BLaER1 (cell line): ENCODE results near the gene ACTL7B.
A peak's percentile ranks its signal among the peaks of the same experiment; 100 is the strongest.

Experiments
- H3K27ac ChIP-seq: shearing (Covaris generic); formaldehyde crosslinking; 2 replicates; pipeline ENCODE4 v1.8.1; 2022
- H3K27me3 ChIP-seq: shearing (Covaris generic); formaldehyde crosslinking; 2 replicates; pipeline ENCODE4 v1.8.1; 2022
- H3K36me3 ChIP-seq: shearing (Covaris generic); formaldehyde crosslinking; 2 replicates; pipeline ENCODE4 v1.8.1; 2022
- H3K4me1 ChIP-seq: shearing (Covaris generic); formaldehyde crosslinking; 2 replicates; pipeline ENCODE4 v1.8.1; 2022
- H3K4me2 ChIP-seq: shearing (Covaris generic); formaldehyde crosslinking; 2 replicates; pipeline ENCODE4 v1.8.1; 2022
- H3K4me3 ChIP-seq: shearing (Covaris generic); formaldehyde crosslinking; 2 replicates; pipeline ENCODE4 v1.8.1; 2022
- H3K9ac ChIP-seq: shearing (Covaris generic); formaldehyde crosslinking; 2 replicates; pipeline ENCODE4 v1.8.1; 2022
- H3K9me3 ChIP-seq: shearing (Covaris generic); formaldehyde crosslinking; 2 replicates; pipeline ENCODE4 v1.8.1; 2022
- H4K20me1 ChIP-seq: shearing (Covaris generic); formaldehyde crosslinking; 2 replicates; pipeline ENCODE4 v1.8.1; 2022
- Cebpa-rat ChIP-seq: shearing (Covaris generic); IDR thresholded peaks from 2 replicates; pipeline ENCODE4 v1.8.1; 2022

Gene ACTL7B

DNA sequence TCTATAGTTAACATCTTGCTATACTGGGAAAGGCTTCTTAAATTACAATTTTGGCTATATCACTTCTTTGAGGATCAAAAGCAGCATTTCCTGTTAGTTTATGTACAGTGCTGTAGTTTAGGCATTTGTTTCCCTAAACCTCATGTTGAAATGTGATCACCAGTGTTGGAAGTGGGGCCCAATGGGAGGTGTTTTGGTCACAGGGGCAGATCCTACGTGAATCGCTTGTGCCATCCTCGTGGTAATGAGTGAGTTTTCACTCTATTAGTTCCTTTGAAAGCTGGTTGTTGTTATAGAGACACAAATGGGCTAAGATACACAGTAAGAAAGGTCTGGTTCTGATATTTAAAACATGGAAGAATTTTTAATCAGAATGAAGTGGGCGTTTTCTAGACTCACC is 12.0 kb upstream of the ACTL7B start:
- Histone ChIP-seq H3K9me3 (peaks cover 19% of the 10 kb centered on the region), H3K9ac (no peak overlapping the region), H3K4me3 (no peak overlapping the region), H4K20me1 (no peaks in the 10 kb centered on the region), H3K4me2 (no peak overlapping the region), H3K36me3 (peaks cover 44% of the 10 kb centered on the region), H3K4me1 (no peaks in the 10 kb centered on the region), H3K27ac (no peak overlapping the region), H3K27me3 (no peaks in the 10 kb centered on the region)
- TF ChIP-seq Cebpa-rat = no peak

DNA sequence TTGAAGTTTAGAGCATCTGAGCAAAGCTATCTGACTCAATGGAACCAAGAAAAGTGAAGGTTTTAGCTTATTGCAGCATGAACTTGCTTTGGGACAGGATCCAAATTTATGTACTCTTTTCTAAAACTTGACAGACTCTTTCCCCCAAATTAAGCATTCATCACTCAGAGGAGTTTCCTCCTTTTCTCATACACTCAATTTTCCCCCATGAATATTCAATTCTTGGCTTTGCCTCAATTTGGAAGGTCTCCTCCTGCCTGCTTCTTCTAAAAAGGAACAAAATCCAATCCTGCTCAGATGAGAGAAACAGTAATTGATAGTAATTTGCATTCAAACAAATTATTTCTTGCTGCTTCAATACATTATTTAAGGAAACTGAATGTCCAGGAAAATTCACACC is 11.3 kb upstream of the ACTL7B start:
- no peak for TF ChIP-seq Cebpa-rat
- Histone ChIP-seq H3K4me2 (no peak overlapping the region), H3K9ac (no peak overlapping the region), H3K9me3 (peaks cover 12% of the 10 kb centered on the region), H4K20me1 (no peaks in the 10 kb centered on the region), H3K27ac (no peak overlapping the region), H3K36me3 (peaks cover 37% of the 10 kb centered on the region), H3K27me3 (no peaks in the 10 kb centered on the region), H3K4me3 (no peak overlapping the region), H3K4me1 (no peaks in the 10 kb centered on the region)

DNA sequence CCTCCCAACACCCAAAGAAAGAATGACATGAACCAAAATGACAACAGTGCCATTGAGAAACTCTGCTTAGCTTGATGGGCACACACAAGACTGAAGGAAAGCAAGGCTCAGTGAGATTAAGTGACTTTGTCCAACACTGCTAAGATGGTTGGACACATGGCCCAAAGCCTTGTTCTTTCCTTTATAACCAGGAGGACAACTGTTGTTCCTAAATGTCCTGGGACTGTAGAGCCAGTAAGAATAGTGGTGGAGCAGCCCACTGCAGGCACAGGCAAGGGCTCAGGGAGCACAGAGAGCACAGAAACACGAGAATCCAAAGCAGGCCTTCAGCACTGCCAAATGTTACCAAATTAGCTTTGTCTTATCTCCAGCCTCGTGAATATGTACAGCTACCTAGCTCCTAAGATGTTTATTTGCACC is 10.2 kb upstream of the ACTL7B start:
- H3K27me3 ChIP-seq = no peaks in the 10 kb centered on the region
- no peak overlapping the region for H3K4me3 ChIP-seq
- peaks cover 1% of the 10 kb centered on the region for H3K9me3 ChIP-seq
- H3K4me1 ChIP-seq = no peaks in the 10 kb centered on the region
- peaks cover 26% of the 10 kb centered on the region for H3K36me3 ChIP-seq
- TF ChIP-seq Cebpa-rat = no peak
- H3K27ac ChIP-seq = no peak overlapping the region
- no peak overlapping the region for H3K4me2 ChIP-seq
- H4K20me1 ChIP-seq = no peaks in the 10 kb centered on the region
- H3K9ac ChIP-seq = no peak overlapping the region

DNA sequence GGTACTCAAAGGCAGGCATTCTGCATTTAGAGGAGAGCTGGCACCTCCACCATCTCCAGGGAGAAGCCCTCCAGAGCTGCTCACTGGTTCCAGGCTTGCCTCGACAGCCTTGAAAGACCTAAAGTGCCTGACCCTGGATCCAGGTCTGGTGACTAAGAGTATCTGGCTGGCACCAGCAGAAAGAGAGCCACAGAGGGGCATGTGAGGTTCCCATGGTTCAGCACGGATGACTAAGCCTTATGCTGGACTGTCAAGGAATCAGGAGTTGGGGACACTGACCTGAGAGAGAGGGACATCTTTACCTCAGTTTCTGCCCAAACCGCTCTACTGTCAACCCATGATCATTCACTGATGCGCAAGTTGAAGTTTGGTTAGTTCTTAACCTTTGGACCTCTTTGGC is 9.3 kb upstream of the ACTL7B start:
- H4K20me1 ChIP-seq = no peaks in the 10 kb centered on the region
- no peak overlapping the region for H3K4me2 ChIP-seq
- TF ChIP-seq Cebpa-rat = no peak
- H3K9me3 ChIP-seq = no peaks in the 10 kb centered on the region
- no peaks in the 10 kb centered on the region for H3K4me1 ChIP-seq
- H3K27ac ChIP-seq = no peak overlapping the region
- peaks cover 16% of the 10 kb centered on the region for H3K36me3 ChIP-seq
- H3K4me3 ChIP-seq = no peak overlapping the region
- no peaks in the 10 kb centered on the region for H3K27me3 ChIP-seq
- H3K9ac ChIP-seq = no peak overlapping the region

DNA sequence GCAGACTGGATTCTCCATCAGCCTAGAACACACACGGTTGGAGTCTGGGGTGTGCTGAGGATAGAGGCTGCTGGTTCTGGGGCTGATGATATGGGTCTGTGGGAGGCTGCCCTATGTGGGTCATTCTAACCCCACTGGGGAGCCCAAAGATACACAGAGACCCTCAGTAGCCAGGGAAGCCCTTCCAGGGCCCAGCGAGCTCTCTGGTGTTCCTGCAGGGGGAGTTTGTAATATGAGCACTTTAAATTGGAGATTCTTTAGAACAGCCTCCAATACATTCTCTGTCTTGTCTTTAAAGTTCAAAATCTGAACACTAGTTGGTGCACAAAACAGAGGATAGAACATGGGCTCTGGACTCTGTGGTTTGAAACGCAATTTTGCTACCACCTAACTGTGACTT is 8.7 kb upstream of the ACTL7B start:
- Histone ChIP-seq H3K9me3 (no peaks in the 10 kb centered on the region), H3K4me1 (no peaks in the 10 kb centered on the region), H3K9ac (no peak overlapping the region), H3K36me3 (peaks cover 11% of the 10 kb centered on the region; the same call in 1 of the 2 replicates), H3K27me3 (no peaks in the 10 kb centered on the region), H3K4me2 (no peak overlapping the region), H3K4me3 (no peak overlapping the region), H4K20me1 (no peaks in the 10 kb centered on the region), H3K27ac (no peak overlapping the region)
- TF ChIP-seq Cebpa-rat = no peak

DNA sequence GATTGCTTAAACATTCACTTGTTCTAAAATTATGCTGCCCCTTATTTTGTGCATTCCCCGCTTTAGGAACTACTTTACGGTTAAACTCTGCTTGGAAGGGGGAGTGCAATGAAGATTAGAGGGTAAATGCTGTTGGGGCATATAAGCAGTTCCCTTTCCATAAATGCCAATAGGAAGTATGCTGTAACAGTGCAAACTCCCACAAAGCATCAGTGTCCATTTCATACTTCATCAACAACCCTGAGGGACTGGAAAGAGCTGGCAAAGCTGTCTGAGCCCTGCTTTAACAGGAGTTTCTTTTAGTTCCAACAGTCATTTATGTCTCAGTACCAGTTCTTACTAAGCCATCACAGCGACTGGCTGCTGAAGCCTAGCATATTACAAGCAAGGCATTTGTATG is 8.1 kb upstream of the ACTL7B start:
- no peaks in the 10 kb centered on the region for H4K20me1 ChIP-seq
- H3K4me2 ChIP-seq = no peak overlapping the region
- H3K27me3 ChIP-seq = no peaks in the 10 kb centered on the region
- no peak for TF ChIP-seq Cebpa-rat
- H3K27ac ChIP-seq = no peak overlapping the region
- H3K9me3 ChIP-seq = no peaks in the 10 kb centered on the region
- H3K36me3 ChIP-seq = peaks cover 5% of the 10 kb centered on the region; the same call in 1 of the 2 replicates
- H3K4me3 ChIP-seq = no peak overlapping the region
- no peaks in the 10 kb centered on the region for H3K4me1 ChIP-seq
- no peak overlapping the region for H3K9ac ChIP-seq

DNA sequence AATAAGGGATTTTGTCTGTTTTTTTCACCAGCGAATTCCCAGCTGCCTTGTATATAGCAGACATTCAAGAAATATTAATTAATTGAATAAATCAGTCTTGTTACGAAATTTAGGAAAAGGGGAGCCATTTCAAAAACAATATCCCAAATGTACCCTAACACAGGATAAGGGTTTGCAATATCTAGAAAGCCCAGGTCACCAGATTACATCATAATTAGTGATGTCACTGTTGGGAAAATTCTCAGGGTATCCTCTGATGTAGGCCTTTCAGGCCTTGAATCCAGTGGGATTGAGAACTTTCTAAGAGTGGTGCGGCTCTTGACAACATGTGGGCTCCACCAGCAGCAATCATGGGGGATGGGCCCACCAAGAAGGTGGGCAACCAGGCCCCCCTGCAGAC is 6.2 kb upstream of the ACTL7B start, which contains the start of gene ACTL7A:
Gene ACTL7A (plus strand): TSS at position 270 of the 400 bp plus-strand sequence. CDS start 57 bp downstream, at position 327.
- no peak within 1 kb of the TSS for H3K9ac ChIP-seq
- H4K20me1 ChIP-seq = no peaks in the 10 kb centered on the region
- H3K9me3 ChIP-seq = no peaks in the 10 kb centered on the region
- H3K4me2 ChIP-seq = no peak within 1 kb of the TSS
- no peaks in the 10 kb centered on the region for H3K27me3 ChIP-seq
- no peak for TF ChIP-seq Cebpa-rat
- H3K4me3 ChIP-seq = no peak within 1 kb of the TSS
- H3K27ac ChIP-seq = no peak within 1 kb of the TSS
- H3K4me1 ChIP-seq = no peaks in the 10 kb centered on the region
- no peaks in the 10 kb centered on the region for H3K36me3 ChIP-seq

DNA sequence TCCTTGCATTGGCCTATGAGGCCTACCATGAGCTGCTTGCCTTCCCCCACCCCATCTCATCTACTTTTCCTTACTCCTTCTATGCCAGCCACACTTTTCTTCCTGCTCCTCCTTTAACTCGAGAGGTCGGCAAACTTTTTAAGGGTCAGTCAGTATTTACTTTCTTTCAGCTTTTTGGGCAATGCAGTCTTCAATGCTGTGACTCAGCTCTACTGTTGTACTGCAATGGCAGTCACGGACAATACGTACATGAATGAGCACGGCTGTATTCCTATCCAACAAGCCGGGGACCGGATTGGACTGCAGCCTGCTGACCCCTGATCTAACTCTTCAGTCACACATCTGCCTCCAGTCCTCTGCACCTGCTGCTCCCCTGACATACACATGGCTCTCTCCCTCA is 5.7 kb upstream of the ACTL7B start:
- no peak overlapping the region for H3K9ac ChIP-seq
- no peaks in the 10 kb centered on the region for H3K36me3 ChIP-seq
- H4K20me1 ChIP-seq = no peaks in the 10 kb centered on the region
- TF ChIP-seq Cebpa-rat = no peak
- no peak overlapping the region for H3K27ac ChIP-seq
- H3K4me3 ChIP-seq = no peak overlapping the region
- H3K4me1 ChIP-seq = no peaks in the 10 kb centered on the region
- H3K4me2 ChIP-seq = no peak overlapping the region
- no peaks in the 10 kb centered on the region for H3K9me3 ChIP-seq
- H3K27me3 ChIP-seq = no peaks in the 10 kb centered on the region

DNA sequence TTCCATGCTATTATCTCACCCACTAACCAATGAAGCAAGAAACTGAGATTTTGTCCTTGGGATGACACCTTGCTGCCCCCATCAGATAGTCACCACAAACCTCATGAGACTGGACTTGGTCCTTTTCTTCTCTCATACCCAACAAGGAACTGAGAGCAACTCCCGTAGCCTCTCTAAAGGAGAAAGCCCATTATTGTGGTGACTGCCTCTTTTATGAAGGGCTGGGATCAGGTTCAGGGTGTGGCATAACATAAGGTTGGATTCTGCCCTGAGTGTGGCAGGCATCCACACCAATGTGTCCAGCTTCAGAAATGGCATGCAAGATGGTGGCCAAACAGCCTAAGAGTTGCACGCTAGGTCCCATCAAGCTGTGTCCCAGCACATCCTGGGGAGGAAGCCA is 5.0 kb upstream of the ACTL7B start:
- TF ChIP-seq Cebpa-rat = no peak
- Histone ChIP-seq H3K36me3 (no peaks in the 10 kb centered on the region), H3K27ac (no peak overlapping the region), H3K27me3 (no peaks in the 10 kb centered on the region), H3K9me3 (no peaks in the 10 kb centered on the region), H3K4me3 (no peak overlapping the region), H3K4me2 (no peak overlapping the region), H3K9ac (no peak overlapping the region), H4K20me1 (no peaks in the 10 kb centered on the region), H3K4me1 (no peaks in the 10 kb centered on the region)

DNA sequence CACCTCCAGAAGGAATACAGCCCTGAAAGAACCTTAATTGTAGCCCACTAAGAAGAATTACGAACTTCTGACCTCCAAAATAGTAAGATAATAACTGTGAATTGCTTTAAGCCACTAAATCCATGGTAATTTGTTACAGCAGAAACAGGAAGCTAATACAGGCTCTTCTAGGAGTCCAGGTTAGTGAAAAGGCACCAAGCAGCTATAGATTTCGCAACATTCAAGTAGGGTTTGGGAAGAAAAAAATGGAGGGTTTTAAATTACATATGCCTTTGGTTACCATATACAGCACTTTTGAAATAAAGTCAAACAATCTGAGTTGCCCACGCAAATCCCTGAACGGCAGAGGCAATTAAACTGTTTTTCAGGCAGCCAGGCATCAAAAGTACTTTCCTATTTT is 4.6 kb upstream of the ACTL7B start:
- Histone ChIP-seq H3K36me3 (no peaks in the 10 kb centered on the region), H3K4me3 (no peak overlapping the region), H3K4me1 (no peaks in the 10 kb centered on the region), H4K20me1 (no peaks in the 10 kb centered on the region), H3K27me3 (no peaks in the 10 kb centered on the region), H3K27ac (no peak overlapping the region), H3K9ac (no peak overlapping the region), H3K4me2 (no peak overlapping the region), H3K9me3 (no peaks in the 10 kb centered on the region)
- peak; percentile 59; the same call in 1 of the 2 replicates for TF ChIP-seq Cebpa-rat

DNA sequence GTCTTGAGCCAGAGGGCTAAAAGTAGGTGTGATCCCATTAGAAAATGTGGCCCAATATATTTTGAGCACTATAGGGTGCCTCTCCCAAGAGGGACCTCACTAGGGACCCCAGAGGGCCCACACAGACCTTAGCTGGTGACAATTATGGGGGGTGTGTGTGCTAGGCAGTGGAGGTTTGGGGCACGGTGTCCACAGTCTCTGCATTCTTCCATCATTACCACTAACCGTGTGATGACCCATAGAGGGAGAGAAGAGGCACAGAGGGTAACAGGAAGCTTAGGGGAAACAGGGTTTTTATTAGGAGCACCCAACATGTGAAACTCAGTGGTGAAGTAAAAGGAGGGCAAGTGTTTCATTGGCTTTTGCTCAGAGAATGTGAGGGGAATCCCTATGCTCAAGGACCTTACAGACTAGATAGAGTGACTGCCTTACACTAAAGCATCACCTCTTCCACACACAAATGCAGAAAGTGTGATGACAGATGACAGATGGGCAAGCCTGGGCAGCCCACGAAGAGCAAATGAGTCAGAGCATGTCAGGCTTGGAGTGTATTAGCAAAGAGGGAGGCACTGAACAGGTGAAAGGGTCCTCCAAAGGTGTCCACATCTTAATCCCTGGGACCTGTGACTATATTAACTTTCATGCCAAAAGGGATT is 3.8 kb upstream of the ACTL7B start:
- Histone ChIP-seq H3K9me3 (0 out of 2 replicates have a peak, but pooled peaks cover 7% of the 10 kb centered on the region), H4K20me1 (no peaks in the 10 kb centered on the region), H3K4me1 (no peaks in the 10 kb centered on the region), H3K4me2 (no peak overlapping the region), H3K36me3 (no peaks in the 10 kb centered on the region), H3K27me3 (no peaks in the 10 kb centered on the region), H3K27ac (no peak overlapping the region), H3K9ac (no peak overlapping the region), H3K4me3 (no peak overlapping the region)
- TF ChIP-seq Cebpa-rat = no peak
